Testis (tissue), 2 donors: ENCODE data around the gene ARHGEF28.

Source experiments
- CTCF ChIP-seq, 3 experiments: fragments of 450-650 bp in 2 of 3; fragments of 200-600 bp in 1 of 3; sonication (generic) in 1 of 3; IDR thresholded peaks; one replicate each; pipeline ENCODE4 v1.5.1; 2016 to 2019; ENCODE audit warnings: antibody characterized with exemption in 3 of 3, mild to moderate bottlenecking in 2 of 3, moderate library complexity in 1 of 3
- POLR2A ChIP-seq: fragments of 450-650 bp; IDR thresholded peaks from one replicate; pipeline ENCODE4 v1.6.1; 2017; ENCODE audit warnings: antibody characterized with exemption, mild to moderate bottlenecking, moderate library complexity

- TF ChIP-seq CTCF (IDR thresholded peaks at IDR 0.05) (no peak), POLR2A (no peak)
Measured at GRCh38 chr5:73672132-73672531, 46.1 kb downstream of the ARHGEF28 start.
